Right cardiac atrium (tissue), 5 donors: Measurements from ENCODE around the gene PAPLN. TPM values are rescaled to one million over a fixed set of nuclear protein-coding genes. Genes with fewer than 3 reads are reported as not detected.

ENCODE experiments used
- ATAC-seq, 2 donors: fragments of 200-7000 bp; cut with Tn5 transposase; one replicate each; pipeline versions ENCODE4 v1.8.0 to v1.9.1; 2020; ENCODE audit warnings: moderate library complexity in 2 of 2, mild to moderate bottlenecking in 1 of 2
- DNase-seq, 3 donors: peaks; one replicate each; pipeline ENCODE4 v3.0.0-alpha.2; 2020
- H3K27ac ChIP-seq: one replicate; pipeline ENCODE4 v1.5.1; 2013; ENCODE audit warnings: mild to moderate bottlenecking, low read length, control low read depth, moderate library complexity
- H3K27me3 ChIP-seq: one replicate; pipeline ENCODE4 v1.6.1; 2013; ENCODE audit not compliant: control insufficient read depth, insufficient read depth
- H3K4me1 ChIP-seq: one replicate; pipeline ENCODE4 v1.6.1; 2013; ENCODE audit warnings: low read length; ENCODE audit not compliant: control insufficient read depth, insufficient read depth
- H3K4me3 ChIP-seq: one replicate; pipeline ENCODE4 v1.5.1; 2013; ENCODE audit warnings: low read length, control low read depth
- H3K9me3 ChIP-seq: one replicate; pipeline ENCODE4 v1.6.1; 2013; ENCODE audit warnings: low read length; ENCODE audit not compliant: control insufficient read depth
- WGBS: extraction: QIAGEN DNeasy Blood & Tissue Kit; methylation state at CpG from one replicate; pipeline ENCODE4 v1.1.7; 2013; 5-methylcytosine and 5-hydroxymethylcytosine counted together
- intact Hi-C, 4 donors: fragments of 100-400 bp; cut with DNase I; formaldehyde crosslinking; loops; one replicate each; pipeline versions ENCODE4 v1.11.0 to v1.14.0; 2022 to 2023
- polyA plus RNA-seq: library from polyadenylated mRNA; stranded (reverse); fragments of 200-250 nt; gene quantifications from one replicate; pipeline ENCODE4 v1.2.3, GENCODE V29; 2013
- total RNA-seq, 4 donors: library from RNA; stranded (reverse); fragmentation: NEBNext Ultra II Directional; extraction: Animal tissue kit (Norgen Biotek cat#: 25700); gene quantifications; one replicate each; pipeline ENCODE4 v1.2.1, GENCODE V29; 2021
- donor health status: healthy with polysubstance abuse.
- donor health status: DM: no; HTN: yes; CAD: no.
- donor health status: DM: no; HTN: no; CAD: no.
- donor health status: DM: no; HTN: yes; CAD: no; lungs with severe emphysema.
- donor health status: DM: yes; HTN: yes; CAD: no.

The PAPLN gene
- total and polyA plus RNA-seq, 5 donors: 2.9 to 13.5 (median 6.1) TPM

DNA sequence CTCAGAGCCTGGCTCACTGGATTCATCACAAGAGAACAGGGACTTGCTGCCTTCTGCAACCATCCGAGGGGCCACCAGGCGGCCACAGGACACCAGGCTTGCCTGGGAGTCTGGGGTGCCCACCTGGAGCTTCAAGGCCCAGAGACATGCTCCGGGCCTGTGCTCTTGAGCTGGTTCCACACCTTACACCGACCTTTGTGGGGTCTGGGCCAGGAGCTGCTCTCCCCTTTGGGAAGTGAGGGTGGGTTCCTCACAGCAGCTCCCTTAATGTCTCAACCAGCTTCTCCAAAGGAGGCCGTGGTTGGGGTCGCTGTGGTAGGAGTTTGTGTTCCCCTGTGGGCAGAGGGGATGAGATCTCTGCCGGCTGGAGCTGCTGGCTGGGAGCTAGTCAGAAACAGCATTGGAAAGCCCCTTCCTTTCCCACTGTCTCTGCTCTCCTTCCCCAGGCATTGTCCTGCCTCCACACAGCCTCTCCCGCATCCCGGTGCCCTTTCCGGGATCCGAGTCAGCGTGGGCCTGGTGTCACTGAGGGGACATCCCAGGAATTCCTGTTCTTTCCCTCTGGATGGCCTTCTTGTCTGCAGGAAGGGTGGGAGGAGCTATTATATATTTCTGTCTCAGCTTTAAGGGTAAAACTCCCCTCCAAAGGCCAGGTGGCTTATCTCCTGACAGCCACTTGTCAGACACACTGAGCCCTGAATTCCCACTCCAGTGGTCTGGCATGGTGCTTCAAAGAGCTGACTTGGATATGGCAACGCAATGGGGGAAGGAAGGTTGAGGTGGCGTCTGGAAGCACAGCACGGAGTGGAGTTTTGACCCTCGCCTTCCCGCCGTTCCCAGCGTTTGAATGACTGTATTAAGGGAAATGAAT, 5.1 kb upstream of the PAPLN start:
- no peaks in the 10 kb centered on the region for H3K27me3 ChIP-seq
- no peak overlapping the region for H3K4me3 ChIP-seq
- DNase-seq (no peak), ATAC-seq (no peak)
- 35% methylated on average over 19 of the region's 19 CpGs for WGBS
- intact Hi-C loops: no loop called here
- no peak overlapping the region for H3K27ac ChIP-seq
- H3K4me1 ChIP-seq: peaks cover 2% of the 10 kb centered on the region
- H3K9me3 ChIP-seq: no peaks in the 10 kb centered on the region

DNA sequence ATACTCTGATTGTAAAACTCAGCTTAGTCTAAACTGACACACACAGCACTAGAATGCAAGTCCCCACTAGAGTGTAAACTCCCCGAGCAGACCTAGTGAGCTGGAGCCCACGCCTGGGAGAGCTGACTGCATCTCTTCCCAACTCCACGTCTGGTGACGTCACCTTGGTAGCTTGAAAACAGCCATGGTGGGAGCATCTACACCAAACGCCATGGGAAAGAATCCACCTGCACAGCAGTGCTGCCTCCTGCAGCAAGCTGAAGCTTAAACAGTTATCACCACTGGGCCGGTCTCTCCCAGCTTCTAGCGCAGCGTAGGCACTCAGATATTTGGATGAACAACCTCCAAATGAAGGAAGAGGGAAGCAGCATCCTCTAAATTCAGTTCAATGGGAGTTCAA, 4.3 kb upstream of the PAPLN start:
- 70% methylated on average over 8 of the region's 8 CpGs for WGBS
- no peak for DNase-seq
- intact Hi-C loops: no loop called here

DNA sequence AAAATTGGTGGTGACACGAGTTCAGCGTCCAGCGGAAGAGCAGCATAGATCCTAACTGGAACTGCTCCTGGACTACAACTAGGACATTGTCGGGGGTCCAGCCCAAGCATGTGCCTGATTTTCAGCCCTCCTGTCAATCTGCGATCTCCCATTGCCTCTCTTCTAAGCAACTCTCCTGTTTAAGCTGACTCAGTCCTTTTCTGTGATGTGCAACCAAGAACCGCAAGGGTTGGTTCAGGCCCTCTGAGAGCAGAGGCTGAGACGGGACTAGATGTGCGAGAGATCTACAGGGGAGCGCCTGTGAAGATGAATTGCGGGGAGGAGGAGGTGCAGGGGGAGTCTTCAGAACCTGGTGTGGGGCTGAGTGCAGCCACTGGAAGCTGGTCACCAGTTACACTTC, 3.7 kb upstream of the PAPLN start:
- no peak overlapping the region for H3K4me3 ChIP-seq
- intact Hi-C loops: no loop called here
- no peaks in the 10 kb centered on the region for H3K27me3 ChIP-seq
- WGBS: 96% methylated on average over 10 of the region's 10 CpGs
- H3K4me1 ChIP-seq: peaks cover 2% of the 10 kb centered on the region
- H3K27ac ChIP-seq: no peak overlapping the region
- no peak for DNase-seq
- no peaks in the 10 kb centered on the region for H3K9me3 ChIP-seq
- ATAC-seq: no peak

More for the DNA sequence above, 4.3 kb upstream of the PAPLN start:
- no peak for ATAC-seq
- Histone ChIP-seq H3K9me3 (no peaks in the 10 kb centered on the region), H3K4me1 (peaks cover 2% of the 10 kb centered on the region), H3K27me3 (no peaks in the 10 kb centered on the region), H3K27ac (no peak overlapping the region), H3K4me3 (no peak overlapping the region)

DNA sequence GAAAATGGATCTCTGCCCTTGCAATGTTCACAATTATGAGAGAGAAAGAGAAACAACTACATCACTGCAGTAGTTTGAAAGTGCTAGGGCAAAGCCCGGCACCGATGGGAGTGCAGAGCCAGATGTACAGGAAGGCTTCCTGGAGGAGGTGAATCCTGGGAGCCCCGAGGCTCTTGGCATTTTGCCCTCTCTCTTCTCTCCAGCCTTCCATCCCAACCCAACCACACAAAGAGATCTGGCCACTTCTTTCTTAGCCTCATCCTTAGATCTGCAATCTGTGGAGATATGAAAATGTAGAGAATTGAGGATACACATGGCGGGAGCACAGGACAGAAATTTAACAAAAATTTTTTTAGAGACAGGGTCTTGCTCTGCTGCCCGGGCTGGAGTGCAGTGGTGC, 3.3 kb upstream of the PAPLN start:
- peaks cover 5% of the 10 kb centered on the region for H3K4me1 ChIP-seq
- intact Hi-C loops: no loop called here
- no peaks in the 10 kb centered on the region for H3K9me3 ChIP-seq
- no peaks in the 10 kb centered on the region for H3K27me3 ChIP-seq
- no peak for ATAC-seq
- H3K27ac ChIP-seq: no peak overlapping the region
- H3K4me3 ChIP-seq: no peak overlapping the region
- no peak for DNase-seq
- WGBS: 83% methylated on average over 5 of the region's 5 CpGs

DNA sequence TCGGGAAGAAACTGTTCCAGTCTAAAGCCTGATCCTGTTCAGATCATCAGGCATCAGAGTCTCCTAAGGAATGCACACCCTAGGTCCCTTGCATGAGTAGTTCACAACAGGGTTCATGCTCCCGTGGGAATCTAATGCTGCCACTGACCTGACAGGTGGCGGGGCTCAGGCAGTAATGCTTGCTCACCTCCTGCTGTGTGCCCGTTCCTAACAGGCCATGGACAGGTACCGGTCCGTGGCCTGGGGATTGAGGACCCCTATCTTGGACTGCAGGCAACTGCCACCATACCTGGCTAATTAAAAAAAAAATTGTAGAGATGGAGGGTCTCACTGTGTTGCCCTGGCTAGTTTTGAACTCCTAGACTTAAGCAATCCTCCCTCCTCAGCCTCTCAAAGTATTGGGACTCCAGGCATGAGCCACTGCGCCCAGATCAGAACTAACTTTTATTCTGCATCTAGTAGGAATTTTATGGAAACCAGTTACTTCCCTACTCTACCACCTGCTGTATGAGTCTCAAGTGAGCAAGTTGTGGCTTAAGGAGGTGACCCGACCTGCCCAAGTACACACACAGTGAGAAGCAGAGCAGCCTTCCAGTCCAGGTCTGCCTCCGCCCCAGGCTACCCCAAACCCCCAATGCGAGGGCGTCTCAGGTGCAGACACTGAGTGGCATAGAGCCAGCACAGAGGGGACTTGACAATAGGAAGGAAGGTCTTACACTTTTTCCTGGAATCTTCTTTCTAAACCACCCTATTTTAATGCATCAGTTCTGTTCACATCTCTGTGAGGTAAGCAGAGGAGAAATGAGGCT, 2.5 kb upstream of the PAPLN start:
- 85% methylated on average over 11 of the region's 11 CpGs for WGBS
- H3K4me1 ChIP-seq: peaks cover 6% of the 10 kb centered on the region
- DNase-seq: peak in 1 of 3 donors; percentile 37
- intact Hi-C loops: no loop called here
- no peak for ATAC-seq
- H3K4me3 ChIP-seq: no peak overlapping the region
- no peak overlapping the region for H3K27ac ChIP-seq
- no peaks in the 10 kb centered on the region for H3K9me3 ChIP-seq
- H3K27me3 ChIP-seq: no peaks in the 10 kb centered on the region

DNA sequence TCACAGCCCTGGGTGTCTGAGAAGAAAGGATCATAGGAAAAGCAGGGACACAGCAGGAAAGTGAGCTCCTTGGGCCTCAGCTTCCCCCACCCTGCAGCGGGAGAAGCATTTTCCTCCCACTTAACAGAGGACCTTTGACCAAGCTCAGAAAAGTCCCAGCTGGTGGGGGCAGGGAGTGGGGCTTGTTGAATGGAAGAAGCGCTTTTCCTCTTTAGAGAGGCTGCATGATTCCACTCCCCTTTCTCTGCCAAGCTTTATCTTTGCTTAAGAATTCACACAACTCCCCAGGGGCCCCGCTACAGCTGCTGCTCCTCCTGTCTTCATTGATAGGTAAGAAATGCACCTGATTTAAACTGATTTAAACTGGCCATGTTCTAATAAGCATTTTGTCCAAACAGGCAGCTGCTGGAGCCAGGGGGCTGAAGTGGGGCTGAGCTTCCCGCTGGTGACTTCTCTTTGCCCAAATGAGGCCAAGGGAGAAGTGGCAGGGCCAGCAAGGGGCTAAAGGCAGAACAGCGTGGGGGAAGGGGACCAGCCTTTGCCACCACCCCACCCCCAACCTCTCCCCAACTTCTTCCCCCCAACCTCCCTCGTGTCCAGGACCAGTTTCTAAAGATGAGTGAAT, 1.7 kb upstream of the PAPLN start:
- H3K27me3 ChIP-seq: no peaks in the 10 kb centered on the region
- DNase-seq (peak in 1 of 3 donors; percentile 60), ATAC-seq (no peak)
- H3K4me1 ChIP-seq: peaks cover 7% of the 10 kb centered on the region
- intact Hi-C loops: no loop called here
- no peaks in the 10 kb centered on the region for H3K9me3 ChIP-seq
- H3K27ac ChIP-seq: no peak overlapping the region
- no peak overlapping the region for H3K4me3 ChIP-seq
- 48% methylated on average over 6 of the region's 6 CpGs for WGBS

DNA sequence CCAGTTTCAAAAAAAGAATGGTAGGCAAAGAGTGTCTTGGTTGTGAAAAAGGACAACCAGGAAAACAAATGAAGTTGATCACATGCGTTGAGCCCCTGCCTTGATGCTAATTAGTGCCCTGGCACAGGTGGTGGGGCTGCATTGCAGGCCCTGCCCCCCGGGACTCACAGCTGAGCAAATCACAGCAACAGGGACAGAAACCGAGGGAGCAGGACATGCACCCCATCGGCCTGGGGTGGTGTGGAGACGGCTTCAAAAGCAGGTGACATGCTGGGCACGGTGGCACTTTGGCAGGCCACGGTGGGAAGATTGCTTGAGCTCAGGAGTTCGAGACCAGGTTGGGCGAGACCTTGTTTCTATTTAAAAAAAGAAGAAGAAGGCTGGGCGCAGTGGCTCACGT, 1.1 kb upstream of the PAPLN start:
- Histone ChIP-seq H3K4me1 (peaks cover 7% of the 10 kb centered on the region), H3K4me3 (no peak overlapping the region), H3K27me3 (no peaks in the 10 kb centered on the region), H3K27ac (no peak overlapping the region), H3K9me3 (no peaks in the 10 kb centered on the region)
- ATAC-seq (no peak), DNase-seq (no peak)
- intact Hi-C loops: no loop called here
- 74% methylated on average over 11 of the region's 11 CpGs for WGBS

DNA sequence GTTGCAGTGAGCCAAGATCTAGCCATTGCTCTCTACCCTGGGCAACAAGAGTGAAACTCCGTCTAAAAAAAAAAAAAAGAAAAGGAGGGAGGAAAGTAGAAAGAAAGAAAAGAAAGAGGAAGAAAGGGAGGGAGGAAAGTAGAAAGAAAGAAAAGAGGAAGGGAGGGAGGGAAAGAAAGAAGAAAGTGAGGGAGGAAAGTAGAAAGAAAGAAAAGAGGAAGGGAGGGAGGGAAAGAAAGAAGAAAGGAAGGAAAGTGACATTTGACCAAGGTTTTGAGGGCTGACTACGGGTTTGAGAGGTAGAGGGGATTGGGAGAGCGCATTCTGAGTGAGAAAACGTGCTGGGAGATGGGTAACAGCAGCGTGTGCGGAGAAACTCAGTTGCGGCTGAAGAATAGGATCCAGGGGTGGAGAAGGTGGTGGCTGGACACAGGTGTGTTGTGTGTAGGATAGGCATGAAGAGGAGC, 521 bp upstream of the PAPLN start:
- Histone ChIP-seq H3K27ac (no peak overlapping the region), H3K9me3 (no peaks in the 10 kb centered on the region), H3K4me3 (no peak overlapping the region), H3K27me3 (no peaks in the 10 kb centered on the region), H3K4me1 (peaks cover 7% of the 10 kb centered on the region)
- no peak for ATAC-seq
- no peak for DNase-seq
- 66% methylated on average over 7 of the region's 7 CpGs for WGBS
- intact Hi-C loops: no loop called here

DNA sequence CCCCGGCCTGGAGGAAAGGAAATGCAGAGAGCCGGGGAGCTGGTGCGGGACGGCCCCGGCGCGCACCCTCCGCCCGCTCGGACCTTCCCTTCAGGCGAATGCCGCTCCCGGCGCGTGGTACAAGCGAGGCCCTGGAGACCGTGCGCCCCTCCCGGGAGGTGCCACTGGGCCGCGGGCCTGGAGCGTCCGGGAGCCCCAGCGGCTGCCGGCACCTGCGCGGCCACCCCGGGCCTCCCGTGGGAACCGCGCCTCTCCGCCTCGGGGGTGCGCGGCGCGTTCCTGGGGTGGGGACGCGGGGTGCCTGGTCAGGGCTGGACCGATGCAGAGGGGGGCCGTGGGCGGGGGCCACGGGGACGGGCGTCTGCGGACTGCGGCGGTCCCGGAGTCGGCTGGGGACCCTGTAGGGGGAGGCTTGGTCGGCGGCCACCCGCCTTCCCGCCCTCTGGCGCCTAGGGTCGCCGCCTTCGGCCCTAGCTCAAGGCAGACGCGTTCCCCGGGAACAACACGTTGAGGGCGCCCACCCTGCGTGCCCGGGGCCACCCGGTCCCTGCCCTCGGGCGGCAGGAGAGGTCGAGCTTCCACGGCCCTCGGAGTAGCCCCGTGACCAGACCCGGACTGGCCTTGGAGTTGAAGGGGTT, 599 bp downstream of the PAPLN start:
- Histone ChIP-seq H3K4me3 (peak overlapping the region; percentile 63), H3K27me3 (no peaks in the 10 kb centered on the region), H3K4me1 (peaks cover 7% of the 10 kb centered on the region), H3K27ac (no peak overlapping the region), H3K9me3 (no peaks in the 10 kb centered on the region)
- DNase-seq: peak in 1 of 3 donors; percentile 67
- whole genome bisulfite sequencing: 5% methylated on average over 73 of the region's 73 CpGs
- ATAC-seq: peak; percentile 16 to 28
- intact Hi-C loops: no loop called here

DNA sequence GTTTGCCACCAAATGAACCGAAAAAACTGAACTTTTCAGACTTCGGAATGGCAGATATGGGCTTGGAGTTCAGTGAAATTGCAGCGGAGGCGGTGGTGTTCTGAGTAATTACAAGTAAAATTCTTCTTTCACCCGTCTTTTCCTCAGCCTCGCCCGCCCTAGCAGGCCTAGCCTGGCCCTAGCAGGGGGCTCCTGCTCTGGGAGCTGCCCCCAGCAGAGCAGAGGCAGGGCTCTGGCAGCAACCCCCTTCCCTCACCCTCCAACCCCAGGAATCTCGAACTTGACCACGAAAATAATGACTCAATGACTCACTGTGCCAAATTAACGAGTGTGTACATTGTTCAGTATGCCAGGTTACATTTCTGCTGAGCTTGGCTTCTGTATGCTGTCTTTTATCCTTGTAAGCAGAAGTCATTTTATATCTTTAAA, 1.1 kb downstream of the PAPLN start:
- WGBS: 53% methylated on average over 10 of the region's 10 CpGs
- peaks cover 7% of the 10 kb centered on the region for H3K4me1 ChIP-seq
- no peaks in the 10 kb centered on the region for H3K9me3 ChIP-seq
- H3K4me3 ChIP-seq: peak overlapping the region; percentile 63
- ATAC-seq (no peak), DNase-seq (no peak)
- no peak overlapping the region for H3K27ac ChIP-seq
- intact Hi-C loops: no loop called here
- no peaks in the 10 kb centered on the region for H3K27me3 ChIP-seq
